Endothelial cell (in vitro differentiated cells): ENCODE measurements around the gene RASA1. TPM values are rescaled to one million over a fixed set of nuclear protein-coding genes. Genes with fewer than 3 reads are reported as not detected.

Experiments used
- DNase-seq: peaks from one replicate; pipeline ENCODE4 v3.0.0; 2021; ENCODE audit warnings: low spot score
- H3K27ac Mint-ChIP-seq: one replicate; pipeline ENCODE4 v1.8.0; 2021; ENCODE audit warnings: mixed read lengths, inconsistent platforms; ENCODE audit not compliant: unreplicated experiment
- H3K27me3 Mint-ChIP-seq: one replicate; pipeline ENCODE4 v1.8.0; 2021; ENCODE audit warnings: mild to moderate bottlenecking, moderate library complexity, mixed read lengths, inconsistent platforms; ENCODE audit not compliant: unreplicated experiment
- H3K36me3 Mint-ChIP-seq: one replicate; pipeline ENCODE4 v1.8.0; 2021; ENCODE audit warnings: mild to moderate bottlenecking, low read depth, mixed read lengths, inconsistent platforms; ENCODE audit not compliant: unreplicated experiment
- H3K4me1 Mint-ChIP-seq: one replicate; pipeline ENCODE4 v1.8.0; 2021; ENCODE audit warnings: mild to moderate bottlenecking, mixed read lengths, inconsistent platforms; ENCODE audit not compliant: unreplicated experiment
- H3K4me3 Mint-ChIP-seq: one replicate; pipeline ENCODE4 v1.8.0; 2021; ENCODE audit warnings: mild to moderate bottlenecking, mixed read lengths, inconsistent platforms; ENCODE audit not compliant: unreplicated experiment
- H3K9me3 Mint-ChIP-seq: one replicate; pipeline ENCODE4 v1.8.0; 2021; ENCODE audit warnings: mixed read lengths, inconsistent platforms; ENCODE audit not compliant: unreplicated experiment
- total RNA-seq: library from RNA; stranded (reverse); fragmentation: NEBNext Ultra II Directional; extraction: Animal tissue kit (Norgen Biotek cat#: 25700); gene quantifications from one replicate; pipeline ENCODE4 v1.2.1, GENCODE V29; 2021; ENCODE audit not compliant: unreplicated experiment
- TF ChIP-seq, protein P1 (sequence below): fragments of 200-600 bp; sonication (generic); IDR thresholded peaks from one replicate; pipeline ENCODE4 v1.5.0; 2021; ENCODE audit warnings: antibody characterized with exemption; ENCODE audit not compliant: unreplicated experiment

The RASA1 gene
- total RNA-seq, 1 donor from 2014 or later = 48.7 TPM

DNA sequence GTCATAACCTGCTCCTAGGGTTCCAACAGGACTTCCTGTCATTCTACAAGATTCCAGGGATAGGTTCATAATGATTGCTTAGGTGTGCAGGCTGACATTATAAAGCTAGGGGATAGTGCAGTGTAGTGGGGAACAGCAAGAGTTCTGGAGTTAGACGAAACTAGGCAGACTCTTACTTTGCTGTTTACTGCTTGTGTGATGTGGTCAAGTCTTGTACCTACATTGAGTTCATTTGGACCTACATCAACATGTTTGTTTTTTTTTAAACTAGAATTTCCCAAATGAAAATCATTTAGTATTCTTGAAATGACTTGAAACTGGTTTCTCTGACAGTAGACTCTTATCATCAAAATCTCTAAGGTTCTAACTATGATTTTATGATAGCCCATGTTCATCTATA is 166.3 kb downstream of the RASA1 start:
- H3K4me1 Mint-ChIP-seq = no peaks in the 10 kb centered on the region
- no peak for DNase-seq
- no peaks in the 10 kb centered on the region for H3K27me3 Mint-ChIP-seq
- TF ChIP-seq, protein P1, sequence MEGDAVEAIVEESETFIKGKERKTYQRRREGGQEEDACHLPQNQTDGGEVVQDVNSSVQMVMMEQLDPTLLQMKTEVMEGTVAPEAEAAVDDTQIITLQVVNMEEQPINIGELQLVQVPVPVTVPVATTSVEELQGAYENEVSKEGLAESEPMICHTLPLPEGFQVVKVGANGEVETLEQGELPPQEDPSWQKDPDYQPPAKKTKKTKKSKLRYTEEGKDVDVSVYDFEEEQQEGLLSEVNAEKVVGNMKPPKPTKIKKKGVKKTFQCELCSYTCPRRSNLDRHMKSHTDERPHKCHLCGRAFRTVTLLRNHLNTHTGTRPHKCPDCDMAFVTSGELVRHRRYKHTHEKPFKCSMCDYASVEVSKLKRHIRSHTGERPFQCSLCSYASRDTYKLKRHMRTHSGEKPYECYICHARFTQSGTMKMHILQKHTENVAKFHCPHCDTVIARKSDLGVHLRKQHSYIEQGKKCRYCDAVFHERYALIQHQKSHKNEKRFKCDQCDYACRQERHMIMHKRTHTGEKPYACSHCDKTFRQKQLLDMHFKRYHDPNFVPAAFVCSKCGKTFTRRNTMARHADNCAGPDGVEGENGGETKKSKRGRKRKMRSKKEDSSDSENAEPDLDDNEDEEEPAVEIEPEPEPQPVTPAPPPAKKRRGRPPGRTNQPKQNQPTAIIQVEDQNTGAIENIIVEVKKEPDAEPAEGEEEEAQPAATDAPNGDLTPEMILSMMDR = no peak
- no peak overlapping the region for H3K4me3 Mint-ChIP-seq
- H3K27ac Mint-ChIP-seq = no peak overlapping the region
- no peaks in the 10 kb centered on the region for H3K9me3 Mint-ChIP-seq
- H3K36me3 Mint-ChIP-seq = no peaks in the 10 kb centered on the region

GRCh38 chr5:87434461-87434860 is 166.8 kb downstream of the RASA1 start:
- no peak overlapping the region for H3K27ac Mint-ChIP-seq
- no peaks in the 10 kb centered on the region for H3K9me3 Mint-ChIP-seq

GRCh38 chr5:87435144-87435694 is 167.5 kb downstream of the RASA1 start:
- Mint-ChIP-seq H3K4me1 (no peaks in the 10 kb centered on the region), H3K9me3 (no peaks in the 10 kb centered on the region), H3K4me3 (no peak overlapping the region), H3K27ac (no peak overlapping the region), H3K27me3 (no peaks in the 10 kb centered on the region), H3K36me3 (no peaks in the 10 kb centered on the region)
- TF ChIP-seq, protein P1 = no peak
- DNase-seq = no peak

More at GRCh38 chr5:87434461-87434860, 166.8 kb downstream of the RASA1 start:
- Mint-ChIP-seq H3K4me3 (no peak overlapping the region), H3K27me3 (no peaks in the 10 kb centered on the region), H3K36me3 (no peaks in the 10 kb centered on the region), H3K4me1 (no peaks in the 10 kb centered on the region)
- TF ChIP-seq, protein P1 = no peak
- no peak for DNase-seq

- no peaks in the 10 kb centered on the region for H3K27me3 Mint-ChIP-seq
Observed at GRCh38 chr5:87437724-87438123, 170.0 kb downstream of the RASA1 start.

DNA sequence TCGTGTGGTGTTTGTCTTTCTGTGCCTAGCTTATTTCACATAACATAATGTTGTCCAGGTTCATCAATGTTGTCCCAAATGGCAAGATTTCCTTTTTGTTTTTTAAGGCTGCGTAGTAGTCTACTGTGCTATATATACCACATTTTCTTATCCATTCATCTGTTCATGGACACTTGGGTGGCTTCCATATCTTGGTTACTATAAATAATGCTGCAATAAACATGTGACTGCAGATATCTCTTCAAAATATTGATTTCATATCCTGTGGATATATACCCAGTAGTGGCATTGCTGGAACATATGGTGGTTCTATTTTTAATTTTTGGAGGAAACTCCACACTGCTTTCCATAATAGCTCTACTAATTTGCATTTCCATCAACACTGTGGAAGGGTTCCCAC is 170.5 kb downstream of the RASA1 start:
- Mint-ChIP-seq H3K36me3 (no peaks in the 10 kb centered on the region), H3K27ac (no peak overlapping the region), H3K4me3 (no peak overlapping the region), H3K27me3 (no peaks in the 10 kb centered on the region), H3K4me1 (no peaks in the 10 kb centered on the region), H3K9me3 (no peaks in the 10 kb centered on the region)
- no peak for DNase-seq
- TF ChIP-seq, protein P1 = no peak

More at GRCh38 chr5:87437724-87438123, 170.0 kb downstream of the RASA1 start:
- H3K27ac Mint-ChIP-seq = no peak overlapping the region
- H3K36me3 Mint-ChIP-seq = no peaks in the 10 kb centered on the region
- DNase-seq = no peak
- H3K4me1 Mint-ChIP-seq = no peaks in the 10 kb centered on the region
- TF ChIP-seq, protein P1 = no peak
- no peaks in the 10 kb centered on the region for H3K9me3 Mint-ChIP-seq
- no peak overlapping the region for H3K4me3 Mint-ChIP-seq

Other genes with a start within 250 kb of the RASA1 start
- 33.9 TPM for gene CCNH, start 145.0 kb downstream of the RASA1 start, total RNA-seq